Activated CD4-positive, alpha-beta T cell treated with anti-CD3 and anti-CD28 coated beads, Interleukin-2, amount 50 U/mL, for 4 hours (primary cell): ENCODE data around the gene AGFG1.
"Not testable (repeated sequence)": the region's sequence is repeated elsewhere in the genome, so short reads cannot be mapped to it uniquely, and the experiment has no call there.

Experiments
- DNase-seq, 2 experiments: peaks; one replicate each; pipeline ENCODE4 v3.0.0-alpha.2; 2020

Gene AGFG1

DNA sequence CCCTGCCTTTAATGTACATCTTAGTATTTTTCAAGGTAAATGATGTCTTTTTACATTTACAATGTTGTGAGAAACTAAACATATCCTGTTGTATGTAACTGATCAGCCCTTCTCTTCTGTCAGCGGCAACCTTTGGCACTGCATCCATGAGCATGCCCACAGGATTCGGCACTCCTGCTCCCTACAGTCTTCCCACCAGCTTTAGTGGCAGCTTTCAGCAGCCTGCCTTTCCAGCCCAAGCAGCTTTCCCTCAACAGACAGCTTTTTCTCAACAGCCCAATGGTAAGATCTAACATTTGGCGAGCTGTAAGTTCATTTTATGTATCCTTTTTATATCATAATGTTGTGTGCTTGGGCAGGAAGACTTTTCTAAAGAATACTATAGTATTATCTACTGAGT, 79.9 kb downstream of the AGFG1 start:
- DNase-seq = no peak

DNA sequence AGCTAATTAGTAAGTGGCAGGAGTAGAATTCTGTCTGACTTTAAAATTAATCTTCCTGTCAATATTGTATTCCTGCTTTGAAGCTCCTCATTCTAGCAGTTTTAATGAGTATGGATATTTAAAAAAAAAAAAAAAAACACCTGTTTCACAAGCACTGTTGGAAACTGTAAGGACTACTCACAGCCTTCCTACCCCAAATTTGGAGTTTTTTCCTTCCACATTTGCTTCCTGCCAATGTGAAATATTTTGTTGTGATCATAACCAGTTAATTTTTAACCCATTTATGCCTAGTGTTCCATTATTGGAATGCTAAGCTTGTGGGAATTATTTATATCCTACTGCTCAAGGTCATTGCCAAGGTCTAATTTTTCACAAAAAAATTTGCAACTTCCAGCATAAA, 90.6 kb downstream of the AGFG1 start:
- DNase-seq = no peak

DNA sequence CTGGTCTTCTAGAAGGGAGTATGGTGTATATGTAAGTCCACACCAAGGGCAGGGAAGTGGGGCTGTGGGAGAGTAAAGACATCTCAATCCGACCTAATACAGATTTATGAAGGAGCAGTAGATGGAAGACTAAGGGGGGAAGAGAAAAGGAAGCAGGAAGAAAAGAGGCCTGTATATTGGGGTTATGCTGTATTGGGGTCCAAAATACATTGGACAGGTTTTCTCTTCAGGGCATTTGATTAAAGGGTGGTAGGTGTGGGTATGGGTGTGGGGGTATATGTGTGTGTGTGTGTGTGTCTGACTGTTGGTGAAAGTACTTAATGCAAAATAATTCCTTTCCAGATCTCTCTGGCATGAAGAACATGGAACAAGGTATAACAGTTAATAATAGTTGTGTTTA, 93.1 kb downstream of the AGFG1 start:
- DNase-seq = no peak

DNA sequence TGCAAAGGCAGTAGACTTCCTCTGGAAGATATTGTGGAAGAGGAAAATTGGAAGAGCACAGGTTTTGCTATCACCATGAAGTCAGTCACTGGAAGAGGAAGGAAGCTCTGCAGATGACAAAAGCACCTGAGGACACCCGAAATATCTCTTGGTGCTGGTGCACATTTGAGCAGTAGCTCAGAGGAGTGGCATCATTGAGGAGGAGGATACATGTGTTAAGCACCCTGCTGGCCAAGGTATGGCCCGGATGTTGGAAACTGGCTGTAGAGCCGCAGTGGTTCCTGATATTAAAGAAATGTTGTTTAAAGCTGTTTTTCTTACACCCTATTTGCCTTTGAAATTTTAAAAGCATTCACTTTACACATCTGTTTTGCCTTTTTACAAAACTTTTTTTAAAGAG, 94.1 kb downstream of the AGFG1 start:
- no peak for DNase-seq

DNA sequence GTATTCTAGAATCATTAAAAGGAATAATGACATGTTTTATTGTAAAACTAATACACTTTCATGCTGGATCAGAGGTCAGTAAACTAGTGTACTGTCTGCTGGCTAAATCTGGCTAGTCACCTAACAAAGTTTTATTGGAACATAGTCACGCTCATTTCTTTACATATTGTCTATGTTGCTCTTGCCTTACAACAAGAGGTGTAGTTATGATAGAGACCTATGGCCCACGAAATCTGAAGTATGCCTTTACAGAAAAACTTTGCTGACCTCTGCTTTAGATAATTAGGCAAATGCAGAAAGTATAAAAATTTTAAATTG, 96.9 kb downstream of the AGFG1 start:
- DNase-seq = no peak

DNA sequence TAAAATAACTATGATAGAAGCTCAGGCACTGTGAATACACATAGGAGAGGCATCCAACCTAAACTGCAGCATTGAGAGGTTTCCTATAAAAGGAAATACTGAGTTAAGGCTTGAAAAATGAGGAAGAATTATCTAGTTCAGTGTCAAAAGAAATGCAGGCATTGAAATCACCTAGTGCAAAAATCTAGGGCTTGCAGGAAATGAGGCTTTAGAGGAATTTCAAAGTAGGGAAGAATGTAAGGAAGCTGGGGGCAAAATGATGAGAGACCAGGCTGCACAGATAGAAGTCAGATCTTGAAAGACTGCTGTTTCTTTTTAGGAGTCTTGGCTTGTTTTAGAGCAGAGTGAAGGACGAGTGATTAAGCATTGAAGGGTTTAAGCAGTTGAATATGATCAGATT, 98.7 kb downstream of the AGFG1 start:
- DNase-seq = no peak

DNA sequence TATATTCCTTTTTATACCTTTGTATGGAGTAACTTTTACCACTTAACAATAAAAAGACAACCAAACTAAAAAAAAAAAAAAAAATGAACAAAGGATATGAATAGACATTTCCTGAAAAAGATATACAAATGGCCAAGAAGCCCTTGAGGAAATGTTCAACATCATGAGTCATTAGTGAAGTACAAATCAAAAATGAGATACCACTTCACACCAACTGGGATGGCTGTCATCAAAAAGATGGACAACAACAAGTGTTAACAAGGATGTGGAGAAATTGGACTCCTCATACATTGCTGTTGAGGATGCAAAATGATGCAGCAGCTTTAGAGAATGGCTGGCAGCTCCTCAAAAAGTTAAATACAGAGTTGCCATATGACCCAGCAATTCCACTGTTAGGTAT, 104.2 kb downstream of the AGFG1 start:
- DNase-seq = no peak

DNA sequence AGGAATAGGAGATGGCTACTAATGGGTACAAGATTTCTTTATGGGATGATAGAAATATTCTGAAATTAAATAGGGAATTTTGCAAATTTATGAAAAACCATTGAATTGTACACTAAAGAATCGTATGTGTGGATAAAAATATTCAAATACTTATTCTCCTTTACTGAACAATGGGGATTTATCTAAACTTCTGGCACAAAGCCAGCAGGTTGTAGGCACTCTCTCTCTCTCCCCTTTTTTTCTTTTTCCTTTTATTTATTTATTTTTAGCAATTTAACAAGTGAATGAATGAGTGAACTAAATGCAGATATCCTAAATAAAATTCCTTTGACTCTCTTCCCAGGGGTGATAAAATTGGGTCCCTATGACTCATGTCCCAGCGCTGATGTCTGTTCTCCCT, 104.9 kb downstream of the AGFG1 start:
- no peak for DNase-seq

DNA sequence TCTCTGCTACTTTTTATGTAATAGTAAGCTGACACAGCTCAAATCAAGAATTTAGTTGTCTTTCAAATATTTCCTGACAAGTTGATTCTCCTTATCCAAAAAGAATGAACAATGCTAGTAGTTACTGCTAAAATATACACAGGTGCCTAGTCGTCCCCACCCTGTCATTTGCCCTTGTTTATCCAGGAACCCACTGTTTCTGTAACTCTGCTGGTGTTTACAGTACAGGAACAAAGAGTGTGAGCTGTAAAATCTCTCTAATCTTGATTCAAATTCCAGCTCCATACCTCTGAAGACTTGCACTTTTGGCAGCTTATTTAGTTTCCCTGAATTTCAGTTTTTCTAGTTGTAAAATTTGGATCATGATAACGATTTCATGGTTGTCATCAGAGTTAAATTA, 105.6 kb downstream of the AGFG1 start:
- no peak for DNase-seq

DNA sequence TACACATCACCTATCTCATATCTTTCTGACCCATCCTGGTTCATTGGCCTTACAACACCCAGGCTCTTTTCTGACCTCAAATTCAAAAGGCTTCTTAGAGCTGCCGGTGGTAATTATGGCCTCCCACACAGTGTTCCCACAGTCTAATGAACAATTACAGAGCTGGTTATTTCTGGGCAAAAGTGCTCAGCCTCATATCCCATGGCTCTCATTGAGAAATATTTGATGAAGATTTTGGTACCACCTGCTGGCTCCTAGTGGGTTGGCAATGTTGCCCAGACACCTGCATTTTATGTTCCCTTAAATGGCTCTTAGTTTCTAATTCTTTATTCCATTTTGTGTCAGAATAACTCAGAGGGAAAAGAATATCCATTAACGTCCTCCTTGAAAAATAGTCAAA, 106.7 kb downstream of the AGFG1 start:
- DNase-seq = no peak

DNA sequence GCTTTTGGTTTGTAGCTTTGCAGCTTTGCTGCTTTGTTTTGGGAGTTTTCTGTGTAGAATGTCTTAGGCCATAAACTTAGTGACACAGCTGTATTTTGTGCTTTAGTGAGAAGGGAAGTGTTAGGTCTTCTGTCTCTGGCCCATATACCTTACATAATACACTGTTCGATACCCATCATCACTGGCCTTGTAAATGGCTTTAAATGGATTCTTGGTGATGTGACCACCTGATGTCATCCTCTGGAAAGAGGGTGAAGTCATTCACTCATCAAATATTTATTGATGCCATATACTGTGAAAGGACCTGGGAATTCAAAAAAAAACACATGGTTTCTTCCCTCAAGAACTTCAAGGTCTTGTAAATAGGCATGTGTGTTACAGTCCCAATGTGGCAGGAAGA, 107.8 kb downstream of the AGFG1 start:
- no peak for DNase-seq

DNA sequence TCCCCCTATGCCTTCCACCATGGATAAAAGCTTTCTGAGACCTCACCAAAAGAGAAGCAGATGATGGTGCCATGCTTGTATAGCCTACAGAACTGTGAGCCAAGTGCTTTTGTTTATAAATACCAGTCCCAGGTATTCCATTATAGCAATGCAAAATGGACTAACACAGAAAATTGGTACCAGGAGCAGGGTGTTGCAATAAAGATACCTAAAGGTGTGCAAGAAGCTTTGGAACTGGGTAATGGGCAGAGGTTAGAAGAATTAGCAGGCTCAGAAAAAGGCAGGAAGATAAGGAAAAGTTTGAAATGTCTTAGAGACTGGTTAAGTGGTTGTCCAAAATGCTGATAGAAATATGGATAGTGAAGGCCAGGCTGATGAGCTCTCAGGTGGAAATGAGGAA, 110.4 kb downstream of the AGFG1 start:
- no peak for DNase-seq

DNA sequence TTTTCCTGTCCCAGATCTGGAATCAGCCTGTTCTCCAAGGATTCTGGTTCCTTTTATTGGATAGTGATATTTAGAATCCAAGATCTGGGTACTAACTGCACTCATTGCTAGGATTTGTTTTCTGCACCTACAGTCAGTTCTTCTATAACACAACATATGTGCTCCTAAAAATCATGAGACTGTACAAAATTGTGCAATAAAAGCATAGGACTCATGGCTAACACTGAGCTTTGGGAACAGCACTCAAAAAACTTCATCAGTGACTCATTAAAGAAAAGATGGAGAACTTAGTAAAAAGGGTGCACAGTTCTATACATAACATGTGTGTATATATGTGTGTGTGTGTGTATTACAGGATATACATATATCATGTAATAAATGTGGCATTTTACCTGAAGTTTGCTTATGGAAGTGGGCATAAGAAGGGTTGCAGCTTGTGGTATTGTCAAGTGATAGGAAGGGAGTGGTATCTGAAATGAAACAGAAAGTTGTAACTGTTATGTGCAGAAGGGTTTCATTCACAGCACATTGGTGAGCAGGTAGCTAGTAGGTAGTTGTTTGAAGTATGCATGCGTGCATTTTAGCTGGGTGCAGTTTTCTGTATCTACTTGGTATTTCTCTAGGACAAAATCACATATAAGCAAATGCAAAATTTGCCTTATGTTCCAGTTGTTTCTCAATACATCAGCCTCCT, 120.9 kb downstream of the AGFG1 start:
- DNase-seq = no peak

DNA sequence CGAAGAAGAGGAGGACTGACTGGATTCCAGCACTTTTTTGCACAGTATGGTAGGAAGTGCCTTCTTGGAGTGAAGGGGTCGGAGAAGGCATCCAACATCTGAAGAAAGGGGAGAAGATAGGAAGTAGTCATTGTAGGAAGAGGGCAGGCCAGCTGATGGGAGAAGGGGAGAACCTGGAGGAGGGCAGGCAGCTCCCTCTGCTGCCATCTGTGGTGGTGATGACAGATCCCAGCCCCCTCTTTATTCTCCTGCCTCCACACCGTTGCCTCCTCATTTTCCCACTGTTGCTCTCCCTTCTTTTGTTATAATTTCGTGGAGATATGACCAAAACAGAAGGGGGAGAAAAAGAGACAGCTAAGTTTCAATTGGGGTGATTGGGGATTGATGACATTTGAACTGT, 123.8 kb downstream of the AGFG1 start:
- no peak for DNase-seq

DNA sequence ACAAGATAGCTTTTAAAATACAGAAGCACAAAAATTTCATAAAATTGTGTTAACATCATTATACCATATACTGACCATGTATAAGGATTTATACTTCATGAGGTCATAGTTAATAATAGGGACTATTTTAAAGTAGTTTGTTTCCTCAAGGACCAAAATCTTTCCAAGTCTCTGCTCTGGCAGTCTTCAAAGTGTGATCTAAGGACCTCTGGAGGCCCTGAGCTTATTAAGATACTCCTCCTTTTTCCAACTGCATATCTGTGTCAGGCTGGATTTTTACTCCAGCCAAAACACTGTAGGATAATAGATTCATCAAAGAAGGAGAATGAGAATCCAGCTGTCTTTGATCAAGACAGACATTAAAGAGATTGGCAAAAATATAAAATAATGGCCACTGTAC, 125.1 kb downstream of the AGFG1 start:
- no peak for DNase-seq

DNA sequence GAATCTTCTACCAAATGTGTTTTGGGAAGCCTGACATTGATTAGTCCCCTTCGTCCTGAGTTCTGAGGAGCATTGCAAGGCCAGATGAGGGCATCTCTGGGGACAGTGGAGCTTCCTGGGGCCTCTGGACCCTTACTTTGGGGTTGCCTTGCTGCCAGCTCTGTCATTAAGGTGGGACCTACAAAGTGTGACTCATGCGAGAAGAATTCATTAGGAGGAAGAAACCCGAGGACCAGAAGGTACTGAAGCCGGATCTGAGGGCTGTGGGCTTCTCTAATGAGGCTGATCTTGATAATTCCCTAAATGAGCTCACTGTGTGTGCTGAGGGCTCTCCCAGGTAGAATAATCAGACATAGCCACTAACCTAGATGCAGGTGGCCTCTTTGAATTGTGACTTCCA, 126.0 kb downstream of the AGFG1 start:
- DNase-seq = no peak

DNA sequence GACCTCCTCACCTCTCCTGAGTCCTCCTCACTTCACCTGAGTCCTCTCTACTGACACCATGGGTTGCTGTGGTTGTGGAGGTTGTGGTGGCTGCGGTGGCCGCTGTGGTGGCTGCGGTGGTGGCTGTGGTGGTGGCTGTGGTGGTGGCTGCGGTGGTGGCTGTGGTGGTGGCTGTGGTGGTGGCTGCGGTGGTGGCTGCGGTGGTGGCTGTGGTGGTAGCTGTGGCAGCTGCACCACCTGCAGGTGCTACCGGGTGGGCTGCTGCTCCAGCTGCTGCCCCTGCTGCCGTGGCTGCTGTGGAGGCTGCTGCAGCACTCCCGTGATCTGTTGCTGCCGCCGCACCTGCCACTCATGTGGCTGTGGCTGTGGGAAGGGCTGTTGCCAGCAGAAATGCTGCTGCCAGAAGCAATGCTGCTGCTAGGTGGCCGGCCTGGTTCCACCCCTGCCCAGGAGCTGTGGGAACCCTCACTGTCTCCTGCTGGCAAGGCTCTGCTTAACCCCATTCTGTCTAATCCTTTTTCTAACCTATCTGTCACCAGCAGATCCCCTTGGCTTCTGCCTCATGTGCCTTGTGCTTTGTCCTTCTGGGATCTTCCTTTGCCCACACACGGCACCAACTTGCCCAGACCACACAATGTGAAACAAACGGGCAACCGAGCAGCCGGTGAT, 127.0 kb downstream of the AGFG1 start, which contains the start of gene SCYGR2:
SCYGR2 (plus strand) TSS at position 59 of the 669 bp plus-strand sequence; CDS start at position 59, 0 bp downstream.
- DNase-seq = not testable (repeated sequence)

DNA sequence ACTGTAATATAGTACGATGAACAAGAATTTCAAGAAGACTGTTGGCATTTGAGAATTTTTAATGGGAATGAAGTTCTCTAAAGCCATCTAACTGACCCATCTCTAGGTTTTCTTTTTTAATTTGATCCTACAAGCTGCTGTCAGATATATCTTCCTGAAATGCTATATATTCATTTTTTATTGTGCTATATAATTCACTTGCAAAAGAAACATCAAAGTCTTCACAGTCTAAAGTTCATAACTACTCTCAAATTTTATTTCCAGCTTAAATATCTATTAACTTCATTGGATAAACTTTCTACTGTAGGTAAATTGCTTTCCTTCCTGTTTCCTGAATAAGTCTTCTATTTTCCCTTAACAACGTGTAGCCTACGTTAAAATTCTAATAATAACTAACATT, 130.4 kb downstream of the AGFG1 start:
- no peak for DNase-seq

DNA sequence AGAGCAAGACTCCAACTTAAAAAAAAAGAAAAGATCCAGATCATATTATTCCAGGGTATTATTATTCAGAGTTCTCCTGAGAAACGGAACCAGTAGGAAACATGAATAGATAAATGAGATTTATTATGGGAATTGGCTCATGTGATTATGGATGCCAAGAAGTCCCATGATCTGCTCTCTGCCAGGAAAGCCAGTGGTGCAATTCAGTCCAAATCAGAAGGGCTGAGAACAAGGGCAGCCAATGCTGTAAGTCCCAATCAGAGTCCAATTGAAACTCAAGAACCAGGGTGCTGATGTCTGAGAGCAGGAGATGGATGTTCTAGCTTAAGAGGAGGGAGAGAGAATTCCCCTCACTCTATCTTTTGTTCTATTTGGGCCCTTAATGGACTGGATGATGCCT, 134.5 kb downstream of the AGFG1 start:
- no peak for DNase-seq

DNA sequence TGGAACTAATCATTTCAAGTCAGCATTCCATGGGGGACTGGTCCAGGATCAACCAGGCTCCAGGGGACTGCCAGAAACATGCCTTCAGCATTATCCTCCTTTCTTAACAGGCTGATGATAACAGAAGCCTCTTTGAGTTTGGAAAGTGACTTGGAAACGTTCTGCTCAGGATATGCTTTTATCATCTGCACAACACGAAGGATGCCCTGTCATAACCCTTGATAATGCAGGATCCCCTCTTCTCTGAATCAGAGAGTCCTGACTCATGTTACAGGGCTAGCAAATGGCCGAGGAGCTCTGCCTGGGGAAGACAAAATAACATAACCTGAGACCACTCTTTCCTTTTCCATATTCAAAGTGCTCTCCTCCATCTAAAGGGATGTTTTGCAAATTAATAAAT, 136.0 kb downstream of the AGFG1 start:
- DNase-seq = no peak

DNA sequence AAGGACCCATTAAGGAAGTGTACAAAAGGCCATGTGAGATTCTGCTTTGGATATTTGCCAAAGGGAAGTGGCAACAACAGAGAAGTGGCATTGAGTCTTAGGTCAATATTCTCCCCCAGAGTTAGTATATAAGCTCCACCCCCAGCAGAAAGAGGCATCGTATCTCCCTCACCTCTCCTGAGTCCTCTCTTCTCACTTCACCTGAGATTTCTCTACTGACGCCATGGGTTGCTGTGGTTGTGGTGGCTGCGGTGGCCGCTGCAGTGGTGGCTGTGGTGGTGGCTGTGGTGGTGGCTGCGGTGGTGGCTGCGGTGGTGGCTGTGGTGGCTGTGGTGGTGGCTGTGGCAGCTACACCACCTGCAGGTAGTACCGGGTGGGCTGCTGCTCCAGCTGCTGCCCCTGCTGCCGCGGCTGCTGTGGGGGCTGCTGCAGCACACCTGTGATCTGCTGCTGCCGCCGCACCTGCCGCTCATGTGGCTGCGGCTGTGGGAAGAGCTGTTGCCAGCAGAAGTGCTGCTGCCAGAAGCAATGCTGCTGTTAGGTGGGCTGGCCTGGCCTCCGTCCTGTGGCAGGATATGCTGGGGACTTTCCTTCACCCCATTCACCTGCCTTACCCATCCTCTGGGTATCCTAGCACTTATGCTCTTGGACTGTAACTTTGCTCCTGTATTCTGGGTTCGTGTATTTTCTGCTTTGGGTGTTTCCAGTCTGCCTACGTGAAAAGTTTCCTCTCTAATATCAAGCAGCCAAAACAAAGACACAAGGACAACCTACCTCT, 136.8 kb downstream of the AGFG1 start:
- DNase-seq = no peak

DNA sequence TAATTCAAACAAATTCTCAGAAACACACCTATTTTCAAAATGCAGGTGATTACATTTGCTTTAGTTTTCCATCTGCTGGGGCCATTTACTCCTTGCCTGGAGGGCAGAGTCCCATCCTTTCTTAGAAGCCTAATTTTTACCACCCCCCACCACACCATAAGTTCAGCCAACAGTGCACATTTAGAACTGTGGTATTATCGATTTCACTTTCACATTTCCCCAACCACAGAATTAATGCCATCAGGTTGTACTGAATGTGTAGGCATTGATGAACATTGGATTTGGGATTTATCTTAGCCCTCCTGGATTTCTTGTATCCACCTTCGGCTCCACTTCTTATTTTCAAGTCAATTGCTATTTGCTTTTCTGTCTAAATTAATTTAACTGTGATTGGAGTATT, 138.2 kb downstream of the AGFG1 start:
- no peak for DNase-seq
